ENCODE data around the gene IGF1R.

- TF ChIP-seq, protein P1, sequence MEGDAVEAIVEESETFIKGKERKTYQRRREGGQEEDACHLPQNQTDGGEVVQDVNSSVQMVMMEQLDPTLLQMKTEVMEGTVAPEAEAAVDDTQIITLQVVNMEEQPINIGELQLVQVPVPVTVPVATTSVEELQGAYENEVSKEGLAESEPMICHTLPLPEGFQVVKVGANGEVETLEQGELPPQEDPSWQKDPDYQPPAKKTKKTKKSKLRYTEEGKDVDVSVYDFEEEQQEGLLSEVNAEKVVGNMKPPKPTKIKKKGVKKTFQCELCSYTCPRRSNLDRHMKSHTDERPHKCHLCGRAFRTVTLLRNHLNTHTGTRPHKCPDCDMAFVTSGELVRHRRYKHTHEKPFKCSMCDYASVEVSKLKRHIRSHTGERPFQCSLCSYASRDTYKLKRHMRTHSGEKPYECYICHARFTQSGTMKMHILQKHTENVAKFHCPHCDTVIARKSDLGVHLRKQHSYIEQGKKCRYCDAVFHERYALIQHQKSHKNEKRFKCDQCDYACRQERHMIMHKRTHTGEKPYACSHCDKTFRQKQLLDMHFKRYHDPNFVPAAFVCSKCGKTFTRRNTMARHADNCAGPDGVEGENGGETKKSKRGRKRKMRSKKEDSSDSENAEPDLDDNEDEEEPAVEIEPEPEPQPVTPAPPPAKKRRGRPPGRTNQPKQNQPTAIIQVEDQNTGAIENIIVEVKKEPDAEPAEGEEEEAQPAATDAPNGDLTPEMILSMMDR (conservative IDR thresholded peaks at IDR 0.05; ENCODE audit: low read depth, low read length) = no peak
- no peak for TF ChIP-seq EZH2phosphoT487 (IDR thresholded peaks at IDR 0.05; ENCODE audit: borderline replicate concordance, low read length)
Observed at GRCh38 chr15:98903377-98904018, 255.2 kb downstream of the IGF1R start.
